HFF-Myc (cell line): ENCODE data around the gene HIC1.

Experiments used
- DNase-seq: peaks from one replicate; pipeline ENCODE4 v3.0.0-alpha.2; 2011; ENCODE audit warnings: low read depth; ENCODE audit errors: extremely low read depth
- H3K4me3 ChIP-seq: replicated peaks from 2 replicates; pipeline ENCODE4 v1.5.1; 2011; ENCODE audit warnings: low read depth, mild to moderate bottlenecking, control low read depth, low read length
- CTCF ChIP-seq: IDR thresholded peaks from 2 replicates; pipeline ENCODE4 v1.5.1; 2012; ENCODE audit warnings: mild to moderate bottlenecking, low read depth, low read length, control low read depth; ENCODE audit errors: missing control alignments

The HIC1 gene

GRCh38 chr17:2053380-2054261 is 1.3 kb upstream of the HIC1 start:
- no peak for DNase-seq
- H3K4me3 ChIP-seq = peak overlapping the region; percentile 81
- peak; percentile 67 for TF ChIP-seq CTCF

GRCh38 chr17:2054262-2054511 is 716 bp upstream of the HIC1 start:
- TF ChIP-seq CTCF = no peak
- DNase-seq = no peak
- peak overlapping the region; percentile 81 for H3K4me3 ChIP-seq

- H3K4me3 ChIP-seq = peak overlapping the region; percentile 81
- no peak for TF ChIP-seq CTCF
- DNase-seq = no peak
These were observed 646 bp downstream of the HIC1 start for GRCh38 chr17:2055292-2056205.

GRCh38 chr17:2056206-2057174 is 1.6 kb downstream of the HIC1 start:
- DNase-seq = no peak
- peak overlapping the region; percentile 81 for H3K4me3 ChIP-seq
- no peak for TF ChIP-seq CTCF

- H3K4me3 ChIP-seq = peak overlapping the region; percentile 81
- no peak for TF ChIP-seq CTCF
- DNase-seq = no peak
These were observed 2.4 kb downstream of the HIC1 start for GRCh38 chr17:2057175-2057759.
